ENCODE measurements around the gene WNT8A.
"Not testable (repeated sequence)": the region's sequence is repeated elsewhere in the genome, so short reads cannot be mapped to it uniquely, and the experiment has no call there.

DNA sequence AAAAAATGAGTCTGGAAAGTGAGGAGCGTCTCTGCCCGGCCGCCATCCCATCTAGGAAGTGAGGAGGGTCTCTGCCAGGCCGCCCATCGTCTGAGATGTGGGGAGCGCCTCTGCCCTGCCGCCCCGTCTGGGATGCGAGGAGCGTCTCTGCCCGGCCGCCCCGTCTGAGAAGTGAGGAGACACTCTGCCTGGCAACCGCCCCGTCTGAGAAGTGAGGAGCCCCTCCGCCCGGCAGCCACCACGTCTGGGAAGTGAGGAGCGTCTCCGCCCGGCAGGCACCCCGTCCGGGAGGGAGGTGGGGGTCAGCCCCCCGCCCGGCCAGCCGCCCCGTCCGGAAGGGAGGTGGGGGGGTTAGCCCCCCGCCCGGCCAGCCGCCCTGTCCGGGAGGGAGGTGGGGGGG lies 13.8 kb upstream of the WNT8A start:
- TF ChIP-seq, protein P1, sequence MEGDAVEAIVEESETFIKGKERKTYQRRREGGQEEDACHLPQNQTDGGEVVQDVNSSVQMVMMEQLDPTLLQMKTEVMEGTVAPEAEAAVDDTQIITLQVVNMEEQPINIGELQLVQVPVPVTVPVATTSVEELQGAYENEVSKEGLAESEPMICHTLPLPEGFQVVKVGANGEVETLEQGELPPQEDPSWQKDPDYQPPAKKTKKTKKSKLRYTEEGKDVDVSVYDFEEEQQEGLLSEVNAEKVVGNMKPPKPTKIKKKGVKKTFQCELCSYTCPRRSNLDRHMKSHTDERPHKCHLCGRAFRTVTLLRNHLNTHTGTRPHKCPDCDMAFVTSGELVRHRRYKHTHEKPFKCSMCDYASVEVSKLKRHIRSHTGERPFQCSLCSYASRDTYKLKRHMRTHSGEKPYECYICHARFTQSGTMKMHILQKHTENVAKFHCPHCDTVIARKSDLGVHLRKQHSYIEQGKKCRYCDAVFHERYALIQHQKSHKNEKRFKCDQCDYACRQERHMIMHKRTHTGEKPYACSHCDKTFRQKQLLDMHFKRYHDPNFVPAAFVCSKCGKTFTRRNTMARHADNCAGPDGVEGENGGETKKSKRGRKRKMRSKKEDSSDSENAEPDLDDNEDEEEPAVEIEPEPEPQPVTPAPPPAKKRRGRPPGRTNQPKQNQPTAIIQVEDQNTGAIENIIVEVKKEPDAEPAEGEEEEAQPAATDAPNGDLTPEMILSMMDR (IDR thresholded peaks at IDR 0.05) = not testable (repeated sequence)
- not testable (repeated sequence) for TF ChIP-seq POLR2AphosphoS5 (IDR thresholded peaks at IDR 0.05; ENCODE audit: insufficient read depth in 1 of 2, low read depth in 1 of 2); POLR2A (IDR thresholded peaks at IDR 0.05)

Measured in vagina (tissue), 2 donors.